HepG2 (cell line): ENCODE data around the gene TRAPPC5. TPM values are rescaled to one million over a fixed set of nuclear protein-coding genes. Genes with fewer than 3 reads are reported as not detected.

ENCODE experiments used
- CENPT ChIP-seq: sonication (generic); formaldehyde crosslinking; IDR thresholded peaks from 2 replicates; pipeline ENCODE4 v1.8.0; 2022; ENCODE audit warnings: low read depth, mild to moderate bottlenecking, moderate library complexity, missing genetic modification reagents
- ISL2 ChIP-seq: sonication (generic); formaldehyde crosslinking; IDR thresholded peaks from 2 replicates; pipeline ENCODE4 v1.5.0; 2020; ENCODE audit warnings: missing genetic modification reagents
- KLF9 ChIP-seq: IDR thresholded peaks from 2 replicates; pipeline ENCODE4 v1.6.1; 2016; ENCODE audit warnings: low read depth
- KMT2B ChIP-seq: IDR thresholded peaks from 2 replicates; pipeline ENCODE4 v1.6.1; 2016; ENCODE audit warnings: missing genetic modification reagents, missing compliant biosample characterization
- MBD4 ChIP-seq: IDR thresholded peaks from 2 replicates; pipeline ENCODE4 v1.6.1; 2012; ENCODE audit warnings: low read length, inconsistent platforms, borderline replicate concordance
- MEIS1 ChIP-seq: sonication (generic); formaldehyde crosslinking; IDR thresholded peaks from 2 replicates; pipeline ENCODE4 v1.9.0; 2021; ENCODE audit warnings: mild to moderate bottlenecking, missing genetic modification reagents, moderate library complexity, borderline replicate concordance
- NAIF1 ChIP-seq: sonication (generic); formaldehyde crosslinking; IDR thresholded peaks from 2 replicates; pipeline ENCODE4 v1.5.0; 2020; ENCODE audit warnings: mild to moderate bottlenecking, missing genetic modification reagents, borderline replicate concordance
- NPAS2 ChIP-seq: sonication (generic); formaldehyde crosslinking; IDR thresholded peaks from 2 replicates; pipeline ENCODE4 v1.8.0; 2022; ENCODE audit warnings: mild to moderate bottlenecking, missing genetic modification reagents, borderline replicate concordance
- PCBP2 ChIP-seq: fragments of 200-400 bp; formaldehyde crosslinking; optimal IDR thresholded peaks from 2 replicates; pipeline ENCODE3; 2018; ENCODE audit warnings: low read length, low read depth; ENCODE audit not compliant: poor library complexity, severe bottlenecking
- PHF8 ChIP-seq: sonication (generic); formaldehyde crosslinking; IDR thresholded peaks from 2 replicates; pipeline ENCODE4 v1.5.0; 2020; ENCODE audit warnings: missing genetic modification reagents
- RARG ChIP-seq: sonication (generic); formaldehyde crosslinking; IDR thresholded peaks from 2 replicates; pipeline ENCODE4 v1.4.0; 2020; ENCODE audit warnings: low read depth, mild to moderate bottlenecking, missing genetic modification reagents
- SMYD3 ChIP-seq: sonication (generic); formaldehyde crosslinking; IDR thresholded peaks from 2 replicates; pipeline ENCODE4 v1.8.1; 2023; ENCODE audit warnings: mild to moderate bottlenecking, missing genetic modification reagents
- SNRNP70 ChIP-seq: fragments of 200-400 bp; formaldehyde crosslinking; IDR thresholded peaks from 2 replicates; pipeline ENCODE4 v1.6.1; 2017; ENCODE audit warnings: mild to moderate bottlenecking, low read depth, low read length, moderate library complexity
- U2AF1 ChIP-seq: fragments of 200-400 bp; formaldehyde crosslinking; optimal IDR thresholded peaks from 2 replicates; pipeline ENCODE3; 2017; ENCODE audit warnings: mild to moderate bottlenecking, low read depth, low read length
- YEATS2 ChIP-seq: sonication (generic); formaldehyde crosslinking; IDR thresholded peaks from 2 replicates; pipeline ENCODE4 v1.4.0; 2020; ENCODE audit warnings: missing genetic modification reagents, borderline replicate concordance
- ZBTB38 ChIP-seq: sonication (generic); formaldehyde crosslinking; IDR thresholded peaks from 2 replicates; pipeline ENCODE4 v1.5.1; 2020; ENCODE audit warnings: mild to moderate bottlenecking, missing genetic modification reagents
- ZBTB8A ChIP-seq: sonication (generic); formaldehyde crosslinking; IDR thresholded peaks from 2 replicates; pipeline ENCODE4 v1.4.0; 2020; ENCODE audit warnings: mild to moderate bottlenecking, low read depth, missing genetic modification reagents, borderline replicate concordance
- ZNF552 ChIP-seq: sonication (generic); formaldehyde crosslinking; IDR thresholded peaks from 2 replicates; pipeline ENCODE4 v1.9.0; 2022; ENCODE audit warnings: missing genetic modification reagents, mild to moderate bottlenecking, borderline replicate concordance
- polyA plus RNA-seq, 8 experiments: library from polyadenylated mRNA; depleted of rRNA in 3 of 8; stranded (reverse) in 7 of 8; unstranded in 1 of 8; fragments of >200 nt; fragmentation: Illumina TruSeq in 4 of 8; extraction: Trizol in 4 of 8; gene quantifications; 2 replicates each; pipeline versions ENCODE4 v1.2.1 to v1.2.3, GENCODE V29; 2011 to 2016; ENCODE audit warnings: low read depth in 4 of 8, missing spikeins in 1 of 8, mixed read lengths in 1 of 8; ENCODE audit not compliant: insufficient read depth in 1 of 8
- total RNA-seq, 5 experiments: library from RNA; depleted of rRNA; stranded (reverse); fragments of >200 nt; fragmentation: Illumina TruSeq; extraction: Trizol; gene quantifications; 2 replicates each; pipeline ENCODE4 v1.2.3, GENCODE V29; 2016; ENCODE audit warnings: low read depth in 1 of 5
- TF ChIP-seq, protein P1 (sequence below): sonication (generic); formaldehyde crosslinking; conservative IDR thresholded peaks from 2 replicates; pipeline ENCODE4 v1.4.0; 2020; ENCODE audit warnings: missing genetic modification reagents
- TF ChIP-seq, protein P2 (sequence below): sonication (generic); formaldehyde crosslinking; IDR thresholded peaks from 2 replicates; pipeline ENCODE4 v1.4.0; 2020; ENCODE audit warnings: missing genetic modification reagents
- TF ChIP-seq, protein P3 (sequence below): sonication (generic); formaldehyde crosslinking; IDR thresholded peaks from 2 replicates; pipeline ENCODE4 v1.4.0; 2020; ENCODE audit warnings: missing genetic modification reagents

Gene TRAPPC5
- total and polyA plus RNA-seq, 2 of the 13 experiments (the other 11 are each of a cell fraction or from before 2014, with no cell fraction given) = 38.5 to 78.7 TPM

DNA sequence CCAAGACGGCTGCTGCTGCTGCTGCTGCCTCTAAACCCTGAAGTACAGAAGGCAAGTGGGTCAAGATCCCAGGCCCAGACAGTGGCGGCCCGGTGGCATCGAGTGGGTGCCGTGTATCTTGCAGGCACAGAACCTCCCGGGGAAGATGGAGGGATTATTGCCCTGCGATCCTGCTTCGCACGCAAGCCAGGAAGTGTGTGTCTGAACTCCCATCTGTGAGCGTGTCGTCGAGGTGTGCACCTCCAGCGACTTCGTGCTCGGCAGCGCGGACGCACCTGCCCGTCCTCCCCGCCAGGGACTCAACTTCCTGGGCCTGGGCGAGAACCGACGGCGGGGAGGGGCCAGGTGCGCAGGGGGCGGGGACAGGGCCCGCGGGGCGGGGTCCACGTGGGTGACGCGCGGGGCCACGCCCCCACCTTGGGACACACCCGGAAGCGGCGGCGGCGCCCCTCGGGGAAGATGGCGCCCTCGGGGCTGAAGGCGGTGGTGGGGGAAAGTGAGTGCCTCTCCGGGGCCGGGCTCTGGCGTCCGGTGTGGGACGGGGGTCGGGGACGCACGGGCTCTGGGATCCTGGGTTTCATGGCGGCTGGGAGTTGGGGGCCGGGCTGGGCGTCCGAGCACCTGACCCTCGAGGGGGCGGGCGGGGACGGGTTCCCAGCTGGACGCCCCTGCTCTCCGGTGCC, 43.8 kb upstream of the TRAPPC5 start, which contains the start of gene STXBP2 (continued):
- TF ChIP-seq RARG (CRISPR knock-in tag) (no peak), U2AF1 (no peak), NPAS2 (CRISPR knock-in tag) (no peak), SNRNP70 (no peak), PCBP2 (no peak), ZNF552 (CRISPR knock-in tag) (0 out of 2 replicates have a peak, but pooled peaks have one; percentile 89), KMT2B (CRISPR knock-in tag) (no peak; the same call in 1 of the 2 replicates), CENPT (CRISPR knock-in tag) (peak; percentile 78; the same call in 1 of the 2 replicates), MBD4 (no peak), ISL2 (CRISPR knock-in tag) (no peak), MEIS1 (CRISPR knock-in tag) (no peak), KLF9 (CRISPR knock-in tag) (no peak), YEATS2 (CRISPR knock-in tag) (no peak), SMYD3 (CRISPR knock-in tag) (no peak), ZBTB8A (CRISPR knock-in tag) (no peak), NAIF1 (CRISPR knock-in tag) (no peak), PHF8 (CRISPR knock-in tag) (peak; percentile 74), ZBTB38 (CRISPR knock-in tag) (peak; percentile 86)
- TF ChIP-seq, protein P1, sequence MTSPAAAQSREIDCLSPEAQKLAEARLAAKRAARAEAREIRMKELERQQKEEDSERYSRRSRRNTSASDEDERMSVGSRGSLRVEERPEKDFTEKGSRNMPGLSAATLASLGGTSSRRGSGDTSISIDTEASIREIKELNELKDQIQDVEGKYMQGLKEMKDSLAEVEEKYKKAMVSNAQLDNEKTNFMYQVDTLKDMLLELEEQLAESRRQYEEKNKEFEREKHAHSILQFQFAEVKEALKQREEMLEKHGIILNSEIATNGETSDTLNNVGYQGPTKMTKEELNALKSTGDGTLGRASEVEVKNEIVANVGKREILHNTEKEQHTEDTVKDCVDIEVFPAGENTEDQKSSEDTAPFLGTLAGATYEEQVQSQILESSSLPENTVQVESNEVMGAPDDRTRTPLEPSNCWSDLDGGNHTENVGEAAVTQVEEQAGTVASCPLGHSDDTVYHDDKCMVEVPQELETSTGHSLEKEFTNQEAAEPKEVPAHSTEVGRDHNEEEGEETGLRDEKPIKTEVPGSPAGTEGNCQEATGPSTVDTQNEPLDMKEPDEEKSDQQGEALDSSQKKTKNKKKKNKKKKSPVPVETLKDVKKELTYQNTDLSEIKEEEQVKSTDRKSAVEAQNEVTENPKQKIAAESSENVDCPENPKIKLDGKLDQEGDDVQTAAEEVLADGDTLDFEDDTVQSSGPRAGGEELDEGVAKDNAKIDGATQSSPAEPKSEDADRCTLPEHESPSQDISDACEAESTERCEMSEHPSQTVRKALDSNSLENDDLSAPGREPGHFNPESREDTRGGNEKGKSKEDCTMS (CRISPR knock-in tag) = no peak
- TF ChIP-seq, protein P2, sequence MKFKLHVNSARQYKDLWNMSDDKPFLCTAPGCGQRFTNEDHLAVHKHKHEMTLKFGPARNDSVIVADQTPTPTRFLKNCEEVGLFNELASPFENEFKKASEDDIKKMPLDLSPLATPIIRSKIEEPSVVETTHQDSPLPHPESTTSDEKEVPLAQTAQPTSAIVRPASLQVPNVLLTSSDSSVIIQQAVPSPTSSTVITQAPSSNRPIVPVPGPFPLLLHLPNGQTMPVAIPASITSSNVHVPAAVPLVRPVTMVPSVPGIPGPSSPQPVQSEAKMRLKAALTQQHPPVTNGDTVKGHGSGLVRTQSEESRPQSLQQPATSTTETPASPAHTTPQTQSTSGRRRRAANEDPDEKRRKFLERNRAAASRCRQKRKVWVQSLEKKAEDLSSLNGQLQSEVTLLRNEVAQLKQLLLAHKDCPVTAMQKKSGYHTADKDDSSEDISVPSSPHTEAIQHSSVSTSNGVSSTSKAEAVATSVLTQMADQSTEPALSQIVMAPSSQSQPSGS (CRISPR knock-in tag) = no peak
- TF ChIP-seq, protein P3, sequence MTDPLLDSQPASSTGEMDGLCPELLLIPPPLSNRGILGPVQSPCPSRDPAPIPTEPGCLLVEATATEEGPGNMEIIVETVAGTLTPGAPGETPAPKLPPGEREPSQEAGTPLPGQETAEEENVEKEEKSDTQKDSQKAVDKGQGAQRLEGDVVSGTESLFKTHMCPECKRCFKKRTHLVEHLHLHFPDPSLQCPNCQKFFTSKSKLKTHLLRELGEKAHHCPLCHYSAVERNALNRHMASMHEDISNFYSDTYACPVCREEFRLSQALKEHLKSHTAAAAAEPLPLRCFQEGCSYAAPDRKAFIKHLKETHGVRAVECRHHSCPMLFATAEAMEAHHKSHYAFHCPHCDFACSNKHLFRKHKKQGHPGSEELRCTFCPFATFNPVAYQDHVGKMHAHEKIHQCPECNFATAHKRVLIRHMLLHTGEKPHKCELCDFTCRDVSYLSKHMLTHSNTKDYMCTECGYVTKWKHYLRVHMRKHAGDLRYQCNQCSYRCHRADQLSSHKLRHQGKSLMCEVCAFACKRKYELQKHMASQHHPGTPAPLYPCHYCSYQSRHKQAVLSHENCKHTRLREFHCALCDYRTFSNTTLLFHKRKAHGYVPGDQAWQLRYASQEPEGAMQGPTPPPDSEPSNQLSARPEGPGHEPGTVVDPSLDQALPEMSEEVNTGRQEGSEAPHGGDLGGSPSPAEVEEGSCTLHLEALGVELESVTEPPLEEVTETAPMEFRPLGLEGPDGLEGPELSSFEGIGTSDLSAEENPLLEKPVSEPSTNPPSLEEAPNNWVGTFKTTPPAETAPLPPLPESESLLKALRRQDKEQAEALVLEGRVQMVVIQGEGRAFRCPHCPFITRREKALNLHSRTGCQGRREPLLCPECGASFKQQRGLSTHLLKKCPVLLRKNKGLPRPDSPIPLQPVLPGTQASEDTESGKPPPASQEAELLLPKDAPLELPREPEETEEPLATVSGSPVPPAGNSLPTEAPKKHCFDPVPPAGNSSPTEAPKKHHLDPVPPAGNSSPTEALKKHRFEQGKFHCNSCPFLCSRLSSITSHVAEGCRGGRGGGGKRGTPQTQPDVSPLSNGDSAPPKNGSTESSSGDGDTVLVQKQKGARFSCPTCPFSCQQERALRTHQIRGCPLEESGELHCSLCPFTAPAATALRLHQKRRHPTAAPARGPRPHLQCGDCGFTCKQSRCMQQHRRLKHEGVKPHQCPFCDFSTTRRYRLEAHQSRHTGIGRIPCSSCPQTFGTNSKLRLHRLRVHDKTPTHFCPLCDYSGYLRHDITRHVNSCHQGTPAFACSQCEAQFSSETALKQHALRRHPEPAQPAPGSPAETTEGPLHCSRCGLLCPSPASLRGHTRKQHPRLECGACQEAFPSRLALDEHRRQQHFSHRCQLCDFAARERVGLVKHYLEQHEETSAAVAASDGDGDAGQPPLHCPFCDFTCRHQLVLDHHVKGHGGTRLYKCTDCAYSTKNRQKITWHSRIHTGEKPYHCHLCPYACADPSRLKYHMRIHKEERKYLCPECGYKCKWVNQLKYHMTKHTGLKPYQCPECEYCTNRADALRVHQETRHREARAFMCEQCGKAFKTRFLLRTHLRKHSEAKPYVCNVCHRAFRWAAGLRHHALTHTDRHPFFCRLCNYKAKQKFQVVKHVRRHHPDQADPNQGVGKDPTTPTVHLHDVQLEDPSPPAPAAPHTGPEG (CRISPR knock-in tag) = peak; percentile 55; the same call in 1 of the 2 replicates
